Body of pancreas (tissue), 4 donors: Measurements from ENCODE around the gene CACNG3.

ENCODE experiments used
- CTCF ChIP-seq, 7 experiments: fragments of 450-650 bp in 4 of 7; fragments of 200-600 bp in 3 of 7; sonication (generic) in 3 of 7; IDR thresholded peaks; one replicate each; pipeline ENCODE4 v1.5.1; 2016 to 2019; ENCODE audit warnings: antibody characterized with exemption in 7 of 7
- POLR2A ChIP-seq, 3 donors: fragments of 450-650 bp; IDR thresholded peaks; one replicate each; pipeline ENCODE4 v1.6.1; 2016; ENCODE audit warnings: antibody characterized with exemption in 3 of 3, mild to moderate bottlenecking in 2 of 3

GRCh38 chr16:24353622-24354021 is 97.5 kb downstream of the CACNG3 start:
- no peak for TF ChIP-seq CTCF (IDR thresholded peaks at IDR 0.05)
- TF ChIP-seq POLR2A (IDR thresholded peaks at IDR 0.05): no peak
